ENCODE data around the gene RETN.

DNA sequence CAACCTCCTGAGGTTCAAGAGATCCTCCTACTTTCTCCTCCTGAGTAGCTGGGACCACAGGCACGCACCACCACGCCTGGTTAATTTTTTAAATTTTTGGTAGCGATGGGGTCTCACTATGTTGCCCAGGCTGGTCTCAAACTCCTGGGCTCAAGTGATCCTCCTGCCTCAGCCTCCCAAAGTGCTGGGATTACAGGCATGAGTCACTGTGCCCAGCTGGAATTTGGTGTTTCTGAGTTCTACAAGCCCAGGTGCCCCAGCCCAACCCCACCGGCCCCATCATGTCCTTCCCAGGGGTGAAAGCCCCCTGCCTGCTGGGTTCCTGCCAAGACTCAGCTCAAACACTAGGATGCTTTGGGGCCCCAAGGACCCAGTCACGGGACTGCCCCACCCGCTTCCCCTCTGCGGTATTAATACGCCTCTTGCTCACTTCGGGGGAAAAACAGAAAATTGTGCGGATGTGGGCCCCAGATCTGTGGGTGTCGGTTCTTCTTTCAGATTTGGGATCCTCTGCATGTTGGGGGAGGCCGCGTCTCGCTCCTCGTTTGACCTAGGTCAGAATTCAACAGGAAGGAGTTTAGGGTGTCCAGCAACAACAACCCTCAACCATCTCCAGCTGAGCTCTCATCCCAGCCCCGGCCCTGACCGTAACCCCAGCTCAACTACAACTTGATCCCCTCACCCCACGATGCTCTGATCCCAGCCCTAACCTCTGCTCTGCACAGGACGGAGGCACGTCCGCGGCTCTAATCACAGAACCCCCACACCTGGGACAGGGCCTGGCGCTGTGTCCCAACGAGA is 36.7 kb downstream of the RETN start:
- TF ChIP-seq, protein P1, sequence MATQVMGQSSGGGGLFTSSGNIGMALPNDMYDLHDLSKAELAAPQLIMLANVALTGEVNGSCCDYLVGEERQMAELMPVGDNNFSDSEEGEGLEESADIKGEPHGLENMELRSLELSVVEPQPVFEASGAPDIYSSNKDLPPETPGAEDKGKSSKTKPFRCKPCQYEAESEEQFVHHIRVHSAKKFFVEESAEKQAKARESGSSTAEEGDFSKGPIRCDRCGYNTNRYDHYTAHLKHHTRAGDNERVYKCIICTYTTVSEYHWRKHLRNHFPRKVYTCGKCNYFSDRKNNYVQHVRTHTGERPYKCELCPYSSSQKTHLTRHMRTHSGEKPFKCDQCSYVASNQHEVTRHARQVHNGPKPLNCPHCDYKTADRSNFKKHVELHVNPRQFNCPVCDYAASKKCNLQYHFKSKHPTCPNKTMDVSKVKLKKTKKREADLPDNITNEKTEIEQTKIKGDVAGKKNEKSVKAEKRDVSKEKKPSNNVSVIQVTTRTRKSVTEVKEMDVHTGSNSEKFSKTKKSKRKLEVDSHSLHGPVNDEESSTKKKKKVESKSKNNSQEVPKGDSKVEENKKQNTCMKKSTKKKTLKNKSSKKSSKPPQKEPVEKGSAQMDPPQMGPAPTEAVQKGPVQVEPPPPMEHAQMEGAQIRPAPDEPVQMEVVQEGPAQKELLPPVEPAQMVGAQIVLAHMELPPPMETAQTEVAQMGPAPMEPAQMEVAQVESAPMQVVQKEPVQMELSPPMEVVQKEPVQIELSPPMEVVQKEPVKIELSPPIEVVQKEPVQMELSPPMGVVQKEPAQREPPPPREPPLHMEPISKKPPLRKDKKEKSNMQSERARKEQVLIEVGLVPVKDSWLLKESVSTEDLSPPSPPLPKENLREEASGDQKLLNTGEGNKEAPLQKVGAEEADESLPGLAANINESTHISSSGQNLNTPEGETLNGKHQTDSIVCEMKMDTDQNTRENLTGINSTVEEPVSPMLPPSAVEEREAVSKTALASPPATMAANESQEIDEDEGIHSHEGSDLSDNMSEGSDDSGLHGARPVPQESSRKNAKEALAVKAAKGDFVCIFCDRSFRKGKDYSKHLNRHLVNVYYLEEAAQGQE (IDR thresholded peaks at IDR 0.05; ENCODE audit: insufficient read depth in 1 of 2, low read depth in 2 of 2, low read length in 2 of 2), result no peak
- no peak for TF ChIP-seq POLR2AphosphoS5 (IDR thresholded peaks at IDR 0.05; ENCODE audit: low read depth, low read length)
- no peak for TF ChIP-seq TAF1 (IDR thresholded peaks at IDR 0.05; ENCODE audit: borderline replicate concordance, insufficient read depth, low read length)
- no peak for TF ChIP-seq SIN3A (IDR thresholded peaks at IDR 0.05; ENCODE audit: borderline replicate concordance, insufficient read depth, low read length)
- no peak for TF ChIP-seq FOXP2 (optimal IDR thresholded peaks at IDR 0.05; ENCODE audit: borderline replicate concordance, extremely low read depth, extremely low read length, insufficient read depth)
